Activated naive CD4-positive, alpha-beta T cell treated with anti-CD3 and anti-CD28 coated beads, Interleukin-2, amount 50 U/mL, for 24 hours (primary cell): ENCODE results near the gene RAP2C.

Experiments
- H3K27ac Mint-ChIP-seq: one replicate; pipeline ENCODE4 v1.8.0; 2021; ENCODE audit warnings: mild to moderate bottlenecking, mixed read lengths
- H3K27me3 Mint-ChIP-seq: one replicate; pipeline ENCODE4 v1.8.0; 2021; ENCODE audit warnings: mixed read lengths
- H3K36me3 Mint-ChIP-seq: one replicate; pipeline ENCODE4 v1.8.0; 2021; ENCODE audit warnings: mixed read lengths
- H3K4me1 Mint-ChIP-seq: one replicate; pipeline ENCODE4 v1.8.0; 2021; ENCODE audit warnings: mixed read lengths
- H3K4me3 Mint-ChIP-seq: one replicate; pipeline ENCODE4 v1.8.0; 2021; ENCODE audit warnings: mild to moderate bottlenecking, mixed read lengths
- H3K9me3 Mint-ChIP-seq: one replicate; pipeline ENCODE4 v1.8.0; 2021; ENCODE audit warnings: mixed read lengths

RAP2C gene

DNA sequence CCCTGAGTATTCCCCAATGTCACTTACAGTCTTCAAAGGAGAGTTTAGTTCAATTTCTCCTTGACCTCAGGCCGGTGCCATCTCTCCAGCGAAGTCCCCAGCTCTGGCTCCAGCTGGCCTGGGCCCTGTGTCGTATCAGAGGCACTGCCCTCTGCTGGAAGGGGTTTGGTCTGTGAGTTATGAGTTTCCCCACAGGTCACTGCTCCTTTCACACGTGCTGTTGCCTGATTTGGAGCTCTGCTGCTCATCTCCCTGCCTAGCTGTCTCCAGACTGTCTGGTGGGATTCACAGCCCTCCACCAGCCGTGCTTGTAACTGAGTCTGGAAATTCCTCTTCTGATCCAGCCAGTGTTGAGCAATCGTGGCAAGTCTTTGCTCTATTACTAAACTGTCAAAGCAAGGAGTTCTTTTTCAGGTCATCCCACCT lies at the start of gene RAP2C:
Gene RAP2C, minus strand, starts transcription at position 105 of the 426 bp plus-strand sequence. CDS start 2,179 bp downstream, outside the sequence.
- Mint-ChIP-seq H3K27ac (peak within 1 kb of the TSS; percentile 94), H3K27me3 (no peaks in the 10 kb centered on the region), H3K9me3 (no peaks in the 10 kb centered on the region), H3K36me3 (peaks cover 1% of the 10 kb centered on the region), H3K4me1 (peaks cover 29% of the 10 kb centered on the region), H3K4me3 (peak within 1 kb of the TSS; percentile 92)

DNA sequence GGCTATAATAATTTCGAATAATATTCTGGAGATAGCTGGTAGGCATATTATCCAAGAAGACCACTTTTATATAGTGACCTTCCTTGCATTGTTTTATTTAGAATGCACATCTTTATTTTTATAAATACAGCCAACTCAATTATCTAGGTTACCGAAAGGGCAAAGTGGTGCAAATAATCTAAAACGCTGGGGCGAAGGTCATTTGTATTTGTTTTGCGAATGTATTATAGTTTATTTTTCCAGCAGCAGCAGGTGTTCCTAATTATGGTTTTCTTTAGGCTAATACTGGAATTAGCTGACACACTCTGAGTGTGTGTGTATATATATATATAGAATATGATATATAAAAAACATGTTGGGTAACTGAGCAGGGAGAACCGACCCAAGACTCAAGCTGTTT lies 48.1 kb upstream of the RAP2C start:
- H3K27me3 Mint-ChIP-seq = no peaks in the 10 kb centered on the region
- H3K27ac Mint-ChIP-seq = no peak overlapping the region
- peaks cover 2% of the 10 kb centered on the region for H3K36me3 Mint-ChIP-seq
- no peaks in the 10 kb centered on the region for H3K9me3 Mint-ChIP-seq
- no peak overlapping the region for H3K4me3 Mint-ChIP-seq
- H3K4me1 Mint-ChIP-seq = peaks cover 5% of the 10 kb centered on the region

DNA sequence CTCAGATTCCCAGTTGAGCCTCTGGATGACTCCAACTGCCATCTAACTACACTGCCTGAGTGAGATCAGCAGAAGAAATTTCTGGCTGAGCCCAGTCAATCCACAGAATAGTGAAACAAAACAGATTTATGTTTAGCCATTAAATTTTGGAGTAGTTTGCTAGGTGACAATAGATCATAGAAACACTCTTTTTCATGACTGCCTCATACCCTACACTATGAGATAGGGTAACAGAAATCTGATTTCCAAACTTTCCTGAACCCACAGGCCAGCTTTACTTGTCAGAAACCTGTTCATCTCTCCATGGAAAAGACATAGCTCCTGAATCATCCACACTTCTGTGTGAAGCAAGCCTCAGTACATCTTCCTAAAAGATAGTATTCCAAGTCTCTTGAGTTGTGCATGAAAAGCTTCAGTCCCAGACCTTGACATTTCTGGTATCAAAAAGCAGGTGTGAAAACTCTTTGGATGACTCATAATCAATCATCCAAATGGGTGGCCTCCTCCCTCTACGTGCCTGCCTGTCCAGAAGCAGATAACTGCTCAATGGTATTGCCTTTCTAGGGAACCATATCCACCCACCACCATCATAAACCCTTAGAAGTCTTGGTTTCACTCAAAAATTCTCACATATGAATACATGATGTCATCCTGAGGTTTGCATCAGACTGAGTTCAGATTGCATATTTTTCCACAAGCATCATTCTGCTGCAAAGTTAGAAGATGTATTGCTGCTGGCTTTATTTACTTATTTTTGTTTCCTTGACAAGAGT lies 47.5 kb upstream of the RAP2C start:
- no peaks in the 10 kb centered on the region for H3K27me3 Mint-ChIP-seq

DNA sequence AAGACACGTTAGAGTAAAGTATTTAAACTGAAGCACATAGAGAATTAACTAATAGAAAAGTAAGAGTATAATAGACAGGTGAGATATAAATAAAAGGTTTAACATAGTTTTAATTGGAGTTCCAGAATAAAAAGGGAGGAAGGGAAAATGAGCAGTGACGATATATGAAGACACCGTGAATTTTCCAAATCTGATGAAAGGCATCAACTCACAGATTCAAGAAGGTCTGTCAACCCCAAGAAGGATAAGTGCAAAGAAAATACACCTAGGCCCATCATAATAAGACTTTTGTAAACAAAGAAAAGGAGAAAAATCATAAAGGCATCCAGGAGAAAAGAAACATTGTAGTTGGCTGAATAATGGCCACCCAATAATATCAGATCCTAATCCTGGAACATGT lies 43.9 kb upstream of the RAP2C start:
- H3K36me3 Mint-ChIP-seq = peaks cover 2% of the 10 kb centered on the region
- no peak overlapping the region for H3K27ac Mint-ChIP-seq
- H3K27me3 Mint-ChIP-seq = no peaks in the 10 kb centered on the region
- peaks cover 5% of the 10 kb centered on the region for H3K4me1 Mint-ChIP-seq
- no peaks in the 10 kb centered on the region for H3K9me3 Mint-ChIP-seq
- H3K4me3 Mint-ChIP-seq = no peak overlapping the region

More for the DNA sequence above, 47.5 kb upstream of the RAP2C start:
- Mint-ChIP-seq H3K27ac (no peak overlapping the region), H3K36me3 (peaks cover 2% of the 10 kb centered on the region), H3K4me1 (peaks cover 5% of the 10 kb centered on the region), H3K9me3 (no peaks in the 10 kb centered on the region), H3K4me3 (no peak overlapping the region)

DNA sequence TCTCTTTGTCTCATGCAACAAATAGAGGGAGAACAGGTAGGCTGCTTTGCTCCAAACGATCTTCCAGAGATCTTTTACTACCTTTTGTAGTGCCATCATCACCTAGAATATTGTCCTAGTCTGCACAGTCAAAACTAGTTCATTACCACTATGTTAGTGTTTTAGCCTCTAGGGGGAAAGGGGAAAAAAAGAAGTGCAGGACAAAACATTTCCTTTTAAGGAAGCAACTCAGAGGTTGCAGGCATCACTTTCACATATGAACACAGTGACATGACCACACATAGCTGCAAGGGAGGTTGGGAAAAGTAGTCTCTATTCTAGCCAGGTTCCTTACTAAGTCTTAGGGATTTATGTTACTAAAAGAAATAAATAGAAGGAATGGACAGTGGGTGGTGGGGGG lies 39.3 kb upstream of the RAP2C start:
- H3K4me3 Mint-ChIP-seq = no peak overlapping the region
- H3K36me3 Mint-ChIP-seq = no peaks in the 10 kb centered on the region
- H3K4me1 Mint-ChIP-seq = no peaks in the 10 kb centered on the region
- no peaks in the 10 kb centered on the region for H3K27me3 Mint-ChIP-seq
- H3K9me3 Mint-ChIP-seq = no peaks in the 10 kb centered on the region
- H3K27ac Mint-ChIP-seq = no peak overlapping the region

DNA sequence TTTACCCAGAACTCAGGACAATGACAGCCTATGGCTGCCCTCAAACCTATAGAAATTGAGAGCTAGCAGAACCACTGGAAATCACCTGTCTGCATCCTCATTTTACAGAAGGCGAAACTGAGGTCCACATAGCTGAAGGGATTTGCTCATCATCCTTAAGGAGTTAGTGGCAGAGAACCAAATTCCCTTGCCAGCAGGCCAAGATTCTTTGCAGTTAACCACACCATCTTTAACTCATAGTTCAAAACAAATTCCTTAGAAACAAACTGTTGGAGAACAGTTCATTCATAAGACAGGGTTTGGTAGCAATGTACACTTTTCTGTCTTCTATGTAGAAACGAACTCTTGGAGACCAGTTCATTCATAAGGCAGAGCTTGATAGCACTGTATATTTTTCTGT lies 37.9 kb upstream of the RAP2C start:
- H3K27ac Mint-ChIP-seq = no peak overlapping the region
- H3K9me3 Mint-ChIP-seq = no peaks in the 10 kb centered on the region
- H3K4me1 Mint-ChIP-seq = no peaks in the 10 kb centered on the region
- no peaks in the 10 kb centered on the region for H3K27me3 Mint-ChIP-seq
- H3K36me3 Mint-ChIP-seq = no peaks in the 10 kb centered on the region
- H3K4me3 Mint-ChIP-seq = no peak overlapping the region

DNA sequence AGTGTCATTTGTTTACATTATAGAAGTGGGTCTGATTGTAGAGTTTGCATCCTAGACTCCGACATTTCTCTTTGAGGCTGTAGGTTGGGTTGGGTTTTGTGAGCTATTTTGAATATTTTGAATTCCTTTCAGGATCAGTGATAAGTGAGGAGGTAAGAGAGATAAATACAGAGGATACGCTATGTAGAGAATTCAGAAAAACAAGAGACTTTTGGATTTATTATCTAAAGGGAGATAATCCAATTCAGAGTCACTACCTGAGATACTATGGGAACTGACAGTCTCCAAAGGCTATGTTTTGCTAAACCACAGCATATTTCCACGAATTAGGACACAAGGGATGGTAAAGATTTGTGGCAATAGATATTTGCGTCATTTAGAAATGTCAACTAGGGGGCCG lies 16.9 kb upstream of the RAP2C start:
- Mint-ChIP-seq H3K36me3 (peaks cover 6% of the 10 kb centered on the region), H3K27me3 (no peaks in the 10 kb centered on the region), H3K9me3 (no peaks in the 10 kb centered on the region), H3K4me1 (peaks cover 8% of the 10 kb centered on the region), H3K4me3 (no peak overlapping the region), H3K27ac (no peak overlapping the region)

DNA sequence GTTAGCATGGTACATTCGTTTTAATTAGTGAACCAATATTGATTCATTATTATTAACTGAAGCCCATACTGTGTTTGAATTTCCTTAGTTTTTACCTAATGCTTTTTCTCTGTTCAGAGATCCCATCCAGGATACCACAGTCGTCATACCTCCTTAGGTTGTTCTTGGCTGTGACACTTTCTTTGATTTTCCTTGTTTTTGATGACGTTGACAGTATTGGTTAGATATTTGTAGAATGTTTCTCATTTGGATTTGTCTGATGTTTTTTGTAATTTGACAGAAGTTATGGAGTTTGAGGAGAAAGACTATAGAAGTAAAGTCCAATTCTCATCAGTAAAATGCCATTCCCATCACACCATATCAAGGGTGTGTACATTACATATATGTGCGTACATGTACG lies 16.2 kb upstream of the RAP2C start:
- Mint-ChIP-seq H3K27ac (no peak overlapping the region), H3K4me3 (no peak overlapping the region), H3K27me3 (no peaks in the 10 kb centered on the region), H3K9me3 (no peaks in the 10 kb centered on the region), H3K36me3 (peaks cover 4% of the 10 kb centered on the region), H3K4me1 (peaks cover 8% of the 10 kb centered on the region)

DNA sequence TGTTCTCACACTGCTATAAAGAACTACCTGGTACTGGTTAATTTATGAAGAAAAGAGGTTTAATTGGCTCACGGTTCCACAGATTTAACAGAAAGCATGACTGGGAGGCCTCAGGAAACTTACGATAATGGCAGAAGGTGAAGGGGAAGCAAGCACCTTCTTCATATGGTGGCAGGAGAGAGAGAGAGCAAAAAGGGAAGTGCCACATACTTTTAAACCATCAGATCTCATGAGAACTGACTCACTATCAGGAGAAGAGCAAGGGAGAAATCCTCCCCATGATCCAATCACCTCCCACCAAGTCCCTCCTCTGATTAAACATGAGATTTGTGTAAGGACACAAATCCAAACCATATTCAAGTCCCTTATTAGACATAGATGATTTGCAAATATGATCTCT lies 12.3 kb upstream of the RAP2C start:
- peaks cover 17% of the 10 kb centered on the region for H3K4me1 Mint-ChIP-seq
- no peak overlapping the region for H3K27ac Mint-ChIP-seq
- no peaks in the 10 kb centered on the region for H3K9me3 Mint-ChIP-seq
- H3K36me3 Mint-ChIP-seq = peaks cover 4% of the 10 kb centered on the region
- H3K4me3 Mint-ChIP-seq = no peak overlapping the region
- no peaks in the 10 kb centered on the region for H3K27me3 Mint-ChIP-seq

DNA sequence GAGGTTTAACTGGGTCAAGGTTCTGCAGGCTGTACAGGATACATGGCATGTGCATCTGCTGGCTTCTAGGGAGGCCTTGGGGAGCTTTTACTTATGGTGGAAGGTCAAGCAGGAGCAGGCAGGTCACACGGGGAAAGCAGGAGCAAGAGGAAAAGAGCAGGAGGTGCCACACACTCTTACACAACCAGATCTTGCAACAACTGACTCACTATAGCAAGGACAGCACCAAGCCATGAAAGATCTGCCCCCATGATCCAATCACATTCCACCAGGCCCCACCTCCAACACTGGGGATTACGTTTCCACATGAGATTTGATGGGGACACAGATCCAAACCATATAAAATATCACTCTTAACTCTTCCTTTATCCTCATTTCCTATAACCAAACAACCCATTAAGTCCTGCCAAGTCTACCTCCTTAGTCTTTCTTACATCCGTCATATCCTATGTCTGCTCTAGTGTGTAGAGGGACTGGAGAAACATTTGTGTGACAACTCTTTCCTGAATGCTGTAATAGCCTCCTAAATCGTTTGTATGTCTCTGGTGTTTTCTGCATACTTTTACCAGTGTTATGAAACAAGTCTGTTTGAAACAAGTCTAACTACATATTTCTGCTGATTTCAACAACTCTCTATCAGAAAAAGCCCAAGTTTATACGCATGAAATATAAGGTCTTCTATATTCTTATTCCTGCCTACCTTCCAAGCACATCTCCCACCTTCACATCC lies 8.3 kb upstream of the RAP2C start:
- H3K4me3 Mint-ChIP-seq = no peak overlapping the region
- no peaks in the 10 kb centered on the region for H3K27me3 Mint-ChIP-seq
- no peak overlapping the region for H3K27ac Mint-ChIP-seq
- peaks cover 12% of the 10 kb centered on the region for H3K4me1 Mint-ChIP-seq
- H3K36me3 Mint-ChIP-seq = peaks cover 4% of the 10 kb centered on the region
- no peaks in the 10 kb centered on the region for H3K9me3 Mint-ChIP-seq

DNA sequence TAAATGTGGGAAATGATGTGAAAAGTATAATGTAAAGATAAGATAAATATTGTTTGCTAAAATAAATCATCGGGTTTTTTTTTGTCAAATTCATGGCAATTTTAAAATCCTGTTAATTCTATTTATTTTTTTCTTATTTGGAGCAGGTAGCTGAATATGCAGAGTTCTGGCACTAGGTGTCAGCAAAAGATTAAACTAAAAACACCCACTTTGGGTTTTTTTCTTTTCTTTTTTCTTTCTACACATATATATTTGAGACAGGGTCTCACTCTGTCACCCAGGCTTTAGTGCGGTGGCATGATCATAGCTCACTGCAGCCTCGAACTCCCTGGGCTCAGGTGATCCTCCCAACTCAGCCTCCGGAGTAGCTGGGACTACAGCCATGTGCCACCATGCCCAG lies 6.9 kb upstream of the RAP2C start:
- Mint-ChIP-seq H3K4me1 (peaks cover 9% of the 10 kb centered on the region), H3K9me3 (no peaks in the 10 kb centered on the region)

DNA sequence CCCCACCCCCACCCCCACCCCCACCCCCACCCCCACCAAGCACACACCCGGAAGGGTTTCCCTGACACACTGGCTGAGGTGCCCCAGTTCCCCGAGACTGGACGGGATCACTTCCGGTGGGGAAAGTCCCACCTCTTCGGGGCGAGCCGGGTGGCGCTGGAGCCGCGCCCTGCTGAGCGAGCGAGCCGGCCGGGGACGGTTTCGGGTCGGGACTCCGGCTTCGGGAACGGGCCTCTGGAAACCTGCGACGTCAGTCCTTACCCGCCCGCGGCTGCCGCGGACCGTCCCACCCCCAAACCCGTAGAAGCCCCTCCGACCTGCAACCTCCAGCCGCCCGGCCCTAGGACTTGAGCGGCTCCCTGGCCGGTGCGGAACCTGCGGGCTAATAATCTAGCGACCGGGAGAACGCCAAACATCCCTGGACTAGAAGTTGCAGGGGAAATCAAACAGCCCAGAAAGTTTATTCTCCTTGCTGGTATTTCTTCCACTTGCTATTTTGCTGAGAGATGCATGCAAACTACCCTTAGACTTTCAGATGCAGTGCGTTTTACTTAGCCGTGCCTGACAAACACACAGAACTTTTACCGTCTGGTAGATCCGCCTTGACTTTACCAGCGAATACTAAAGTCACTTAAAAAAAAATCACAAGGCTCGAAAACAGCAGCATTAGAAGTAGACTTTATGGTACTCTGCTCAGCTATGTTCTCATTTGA lies 991 bp downstream of the RAP2C start:
- Mint-ChIP-seq H3K9me3 (no peaks in the 10 kb centered on the region), H3K4me3 (peak overlapping the region; percentile 92)

More for the DNA sequence above, 6.9 kb upstream of the RAP2C start:
- H3K27me3 Mint-ChIP-seq = no peaks in the 10 kb centered on the region
- H3K27ac Mint-ChIP-seq = no peak overlapping the region
- no peak overlapping the region for H3K4me3 Mint-ChIP-seq
- H3K36me3 Mint-ChIP-seq = no peaks in the 10 kb centered on the region

DNA sequence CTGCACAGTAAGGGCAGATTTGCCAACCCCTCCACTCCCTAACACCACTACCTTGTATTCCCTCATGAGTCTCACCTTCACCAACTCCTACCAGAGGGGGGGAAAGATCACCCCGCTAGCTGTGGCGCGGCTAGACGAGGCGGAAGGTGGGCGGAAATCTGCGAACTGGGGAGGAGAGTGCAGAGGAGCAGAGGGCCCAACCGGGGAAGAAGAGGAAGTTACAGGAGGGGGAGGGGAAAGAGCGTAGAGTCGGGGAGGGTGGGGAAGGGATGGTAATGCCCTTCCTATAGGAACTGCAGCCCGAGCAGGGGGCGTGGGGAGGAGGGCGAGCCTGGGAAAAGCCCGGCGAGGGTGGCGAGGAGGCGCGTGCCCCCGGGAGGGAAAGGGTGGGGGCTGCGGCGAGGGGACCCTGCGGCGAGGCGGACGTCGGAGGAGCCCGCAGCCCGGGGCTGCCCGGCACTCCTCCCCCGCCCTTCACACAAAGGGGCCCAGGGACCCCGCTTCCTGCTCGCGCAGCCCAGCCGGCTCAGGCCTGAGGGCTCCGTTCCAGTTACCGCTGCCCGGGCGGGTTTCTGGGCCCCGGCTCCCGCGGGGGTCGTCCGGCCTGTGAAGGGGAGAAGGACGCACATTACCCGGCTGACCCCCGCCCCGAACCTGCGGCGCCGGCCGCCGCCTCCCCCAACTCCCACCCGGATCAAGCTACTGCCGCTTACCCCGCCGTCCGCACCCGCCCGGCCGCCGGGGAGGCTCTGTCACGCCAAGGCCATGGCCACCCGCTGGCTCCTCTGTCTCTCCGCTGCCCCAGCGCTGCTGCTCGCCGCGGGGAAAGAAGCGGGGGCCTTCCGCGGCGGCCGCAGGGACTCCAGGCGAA lies 1.8 kb downstream of the RAP2C start:
- H3K36me3 Mint-ChIP-seq = peaks cover 7% of the 10 kb centered on the region
- peaks cover 44% of the 10 kb centered on the region for H3K4me1 Mint-ChIP-seq
- peak overlapping the region; percentile 93 for H3K4me3 Mint-ChIP-seq
- H3K27ac Mint-ChIP-seq = peak overlapping the region; percentile 98
- H3K9me3 Mint-ChIP-seq = no peaks in the 10 kb centered on the region
- H3K27me3 Mint-ChIP-seq = no peaks in the 10 kb centered on the region

More for the DNA sequence above, 991 bp downstream of the RAP2C start:
- Mint-ChIP-seq H3K4me1 (peaks cover 37% of the 10 kb centered on the region), H3K27ac (peak overlapping the region; percentile 94), H3K27me3 (no peaks in the 10 kb centered on the region), H3K36me3 (peaks cover 7% of the 10 kb centered on the region)

DNA sequence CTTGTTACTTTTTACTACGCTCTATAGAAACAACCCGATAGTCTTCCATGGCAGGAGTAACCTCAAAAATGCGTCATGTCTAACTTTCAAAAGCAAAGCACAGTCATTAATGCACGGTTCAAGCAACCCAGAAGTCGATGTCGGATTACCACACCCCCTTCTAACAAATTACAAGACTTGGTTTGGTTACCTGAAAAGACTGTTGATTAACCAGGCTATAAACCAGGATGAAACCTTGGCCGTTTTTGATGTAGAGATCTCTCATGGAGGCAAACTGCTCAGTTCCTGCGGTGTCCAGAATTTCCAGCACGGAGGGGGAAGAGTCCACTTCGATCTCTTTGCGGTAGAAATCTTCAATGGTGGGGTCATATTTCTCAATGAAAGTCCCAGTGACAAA lies 2.4 kb downstream of the RAP2C start:
- H3K36me3 Mint-ChIP-seq = peaks cover 7% of the 10 kb centered on the region
- H3K27ac Mint-ChIP-seq = peak overlapping the region; percentile 98
- H3K27me3 Mint-ChIP-seq = no peaks in the 10 kb centered on the region
- peaks cover 48% of the 10 kb centered on the region for H3K4me1 Mint-ChIP-seq
- no peaks in the 10 kb centered on the region for H3K9me3 Mint-ChIP-seq
- peak overlapping the region; percentile 93 for H3K4me3 Mint-ChIP-seq

DNA sequence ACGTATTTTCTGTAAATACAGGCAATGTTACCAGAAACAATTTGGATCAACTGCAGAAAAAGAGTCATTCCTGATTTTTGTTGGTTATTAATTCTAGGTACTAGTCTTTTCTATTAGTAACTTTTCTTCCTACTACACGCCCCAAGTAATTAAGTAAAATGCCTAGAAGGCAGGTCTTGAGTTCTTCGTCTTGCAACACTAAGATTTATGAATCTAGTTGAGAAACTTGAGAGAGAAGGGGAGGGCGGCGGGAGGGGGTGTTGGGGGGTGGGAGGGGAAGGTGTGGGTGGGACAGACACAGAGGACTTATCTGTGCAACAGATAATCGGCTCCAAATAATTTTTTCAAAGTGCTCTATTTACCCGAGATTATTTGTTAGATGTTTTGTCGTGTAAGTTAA lies 3.0 kb downstream of the RAP2C start:
- Mint-ChIP-seq H3K4me3 (peak overlapping the region; percentile 93), H3K36me3 (peaks cover 9% of the 10 kb centered on the region), H3K27me3 (no peaks in the 10 kb centered on the region), H3K9me3 (no peaks in the 10 kb centered on the region), H3K27ac (peak overlapping the region; percentile 98), H3K4me1 (peaks cover 53% of the 10 kb centered on the region)
